PFSK-1 (cell line): Measurements from ENCODE around the gene ERBB4.

Experiments used
- REST ChIP-seq, 2 experiments: IDR thresholded peaks; 2 replicates each; pipeline versions ENCODE4 v1.6.1 to v1.8.0; 2011 to 2012; ENCODE audit warnings: low read depth in 2 of 2, low read length in 2 of 2, control low read depth in 1 of 2, inconsistent platforms in 1 of 2, mild to moderate bottlenecking in 1 of 2, moderate library complexity in 1 of 2; ENCODE audit not compliant: insufficient read depth in 1 of 2
- SIN3A ChIP-seq: IDR thresholded peaks from 2 replicates; pipeline ENCODE4 v1.6.1; 2012; ENCODE audit warnings: mild to moderate bottlenecking, low read length, moderate library complexity, borderline replicate concordance; ENCODE audit not compliant: insufficient read depth

- TF ChIP-seq REST (IDR thresholded peaks at IDR 0.05; ENCODE audit: insufficient read depth in 1 of 2, low read depth in 2 of 2, low read length in 2 of 2) (no peak), SIN3A (no peak)
Observed at GRCh38 chr2:212549463-212549862, 10.9 kb upstream of the ERBB4 start.
